ENCODE measurements around the gene QPRT. TPM values are rescaled to one million over a fixed set of nuclear protein-coding genes. Genes with fewer than 3 reads are reported as not detected.
A peak's percentile ranks its signal among the peaks of the same experiment; 100 is the strongest.

The QPRT gene
- total and polyA plus RNA-seq, 2 of the 8 experiments (the other 6 are each of a cell fraction or from before 2014, with no cell fraction given): 89.0 to 102 TPM

GRCh38 chr16:29710227-29711219 lies 31.5 kb downstream of the QPRT start:
- Histone ChIP-seq H3K56ac (replicated peaks; ENCODE audit: insufficient read length, low read depth, low read length) (peak overlapping the region; percentile 34), H2BK120ac (replicated peaks; ENCODE audit: low read depth, low read length) (peak overlapping the region; percentile 71), H3K9ac (replicated peaks in 1 of 4; ENCODE audit: extremely low read depth in 1 of 4, low read depth in 3 of 4, low read length in 3 of 4) (peak overlapping the region; percentile 87 to 99 (median 94)), H3K79me2 (ENCODE audit: control insufficient read depth in 1 of 2, insufficient read depth in 2 of 2, low read length in 2 of 2) (peaks cover 10 to 57% of the 10 kb centered on the region in 2 experiments), H4K8ac (ENCODE audit: extremely low read depth, insufficient read depth, low read length) (no peak overlapping the region; the same call in 1 of the 2 replicates), H3K36me3 (ENCODE audit: control insufficient read depth in 2 of 4, insufficient read depth in 4 of 4, low read length in 3 of 4) (peaks cover 5 to 46% (median 17%) of the 10 kb centered on the region in 4 experiments), H3K4me1 (replicated peaks in 1 of 4; ENCODE audit: control insufficient read depth in 3 of 4, insufficient read depth in 4 of 4, low read length in 3 of 4) (peaks cover 0 to 7% (median 2%) of the 10 kb centered on the region in 4 experiments; a peak in 1 of 7 replicates), H3K27me3 (replicated peaks in 1 of 4; ENCODE audit: control insufficient read depth in 3 of 4, extremely low read depth in 1 of 4, insufficient read depth in 3 of 4, low read length in 3 of 4) (no peaks in the 10 kb centered on the region), H3K79me1 (ENCODE audit: low read depth, low read length) (peaks cover 3% of the 10 kb centered on the region; the same call in 1 of the 2 replicates), H2BK20ac (ENCODE audit: low read length) (no peak overlapping the region), H4K91ac (replicated peaks; ENCODE audit: insufficient read length, low read length) (peak overlapping the region; percentile 92), H3K4me2 (ENCODE audit: insufficient read depth in 1 of 2, low read depth in 2 of 2, low read length in 2 of 2) (peak overlapping the region; percentile 60 to 67), H3K4ac (replicated peaks; ENCODE audit: insufficient read length, low read depth, low read length) (peak overlapping the region; percentile 63), H2BK5ac (ENCODE audit: low read depth, low read length) (peak overlapping the region; percentile 74), H3K27ac (ENCODE audit: low read depth, low read length) (peak overlapping the region; percentile 91), H4K20me1 (replicated peaks in 1 of 2; ENCODE audit: control insufficient read depth in 1 of 2, insufficient read depth in 2 of 2, low read length in 2 of 2) (peaks cover 5% of the 10 kb centered on the region in 2 experiments), H3K18ac (ENCODE audit: extremely low read depth, low read length) (peak overlapping the region; percentile 17; the same call in 1 of the 2 replicates), H2BK12ac (ENCODE audit: low read depth, low read length) (no peak overlapping the region; the same call in 1 of the 2 replicates), H3K9me3 (ENCODE audit: insufficient read depth in 2 of 2, low read depth in 1 of 2, low read length in 1 of 2) (no peaks in the 10 kb centered on the region), H2AFZ (ENCODE audit: low read length) (no peak overlapping the region), H3K14ac (ENCODE audit: insufficient read length) (peak overlapping the region; percentile 2), H3K23ac (ENCODE audit: insufficient read length) (no peak overlapping the region), H2AK5ac (ENCODE audit: low read depth, low read length) (peak overlapping the region; percentile 29; the same call in 1 of the 2 replicates), H3K23me2 (ENCODE audit: low read depth, low read length) (peaks cover 3% of the 10 kb centered on the region; the same call in 1 of the 2 replicates), H2BK15ac (ENCODE audit: low read length) (no peak overlapping the region), H3K4me3 (ENCODE audit: extremely low read depth in 1 of 4, insufficient read depth in 2 of 4, low read depth in 3 of 4, low read length in 4 of 4) (peak overlapping the region; percentile 65 to 99 (median 74)), H4K5ac (ENCODE audit: insufficient read length, low read depth, low read length) (peak overlapping the region; percentile 42)
- DNase-seq (ENCODE audit: low read depth in 1 of 2, low spot score in 2 of 2) (no peak), FAIRE-seq (peak; percentile 63)
- POLR2A ChIA-PET (ENCODE audit: partially characterized antibody): interaction anchor here (0.6 to 20.4 kb wide), 39 partner anchors 10 to 355 kb away, joined by 3 to 490 read pairs (median 5); partner anchors contain the start of genes CDIPT, HIRIP3, KIF22 and MVP
- WGBS, 2 experiments (ENCODE audit: extremely low coverage in 1 of 2, insufficient coverage in 1 of 2, insufficient read length in 1 of 2, insufficient replicate concordance in 2 of 2, low coverage in 1 of 2, low lambda C conversion rate in 2 of 2, missing lambda C conversion rate in 1 of 2): 16% methylated on average over 17 of the region's 17 CpGs; no CpG with 5 or more reads in 1 of the 2 experiments
- CTCF ChIA-PET (ENCODE audit: partially characterized antibody): interaction anchor here (0.9 to 2.2 kb wide), 7 partner anchors 10 to 26 kb away, joined by 3 to 11 read pairs (median 3); no protein-coding TSS in a partner anchor
- TF ChIP-seq MAX (IDR thresholded peaks at IDR 0.05) (peak; percentile 96), RFX5 (IDR thresholded peaks at IDR 0.05; ENCODE audit: borderline replicate concordance, low read depth, low read length) (no peak), POLR2AphosphoS5 (IDR thresholded peaks at IDR 0.05; ENCODE audit: low read depth, low read length) (peak; percentile 77), SP2 (IDR thresholded peaks at IDR 0.05; ENCODE audit: low read length) (no peak), POLR2A (IDR thresholded peaks at IDR 0.05; ENCODE audit: control extremely low read depth in 1 of 2, low read depth in 2 of 2, low read length in 2 of 2) (peak; percentile 5 to 71), ASH2L (IDR thresholded peaks at IDR 0.05; ENCODE audit: low read length) (peak; percentile 50), RXRA (IDR thresholded peaks at IDR 0.05; ENCODE audit: insufficient read depth, low read depth, low read length) (no peak), YY1 (IDR thresholded peaks at IDR 0.05; ENCODE audit: low read depth, low read length) (peak; percentile 24; the same call in 1 of the 2 replicates)
- TF ChIP-seq, protein P1, sequence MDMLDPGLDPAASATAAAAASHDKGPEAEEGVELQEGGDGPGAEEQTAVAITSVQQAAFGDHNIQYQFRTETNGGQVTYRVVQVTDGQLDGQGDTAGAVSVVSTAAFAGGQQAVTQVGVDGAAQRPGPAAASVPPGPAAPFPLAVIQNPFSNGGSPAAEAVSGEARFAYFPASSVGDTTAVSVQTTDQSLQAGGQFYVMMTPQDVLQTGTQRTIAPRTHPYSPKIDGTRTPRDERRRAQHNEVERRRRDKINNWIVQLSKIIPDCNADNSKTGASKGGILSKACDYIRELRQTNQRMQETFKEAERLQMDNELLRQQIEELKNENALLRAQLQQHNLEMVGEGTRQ (IDR thresholded peaks at IDR 0.05; ENCODE audit: low read length): peak; percentile 72
